IPS-15b (cell line): ENCODE results near the gene GNGT2.

ENCODE experiments used
- H3K27me3 ChIP-seq: one replicate; pipeline ENCODE4 v1.6.1; 2013; ENCODE audit warnings: low read length; ENCODE audit not compliant: control insufficient read depth, insufficient read depth
- H3K36me3 ChIP-seq: one replicate; pipeline ENCODE4 v1.6.1; 2013; ENCODE audit warnings: low read length; ENCODE audit not compliant: control insufficient read depth, insufficient read depth
- H3K4me1 ChIP-seq: one replicate; pipeline ENCODE4 v1.6.1; 2013; ENCODE audit warnings: mild to moderate bottlenecking, low read length; ENCODE audit not compliant: control insufficient read depth, insufficient read depth
- H3K4me3 ChIP-seq: one replicate; pipeline ENCODE4 v1.5.1; 2013; ENCODE audit warnings: low read depth, low read length
- H3K9ac ChIP-seq: one replicate; pipeline ENCODE4 v1.6.1; 2013; ENCODE audit warnings: low read depth, mild to moderate bottlenecking, low read length
- H3K9me3 ChIP-seq: one replicate; pipeline ENCODE4 v1.6.1; 2013; ENCODE audit warnings: mild to moderate bottlenecking, low read length; ENCODE audit not compliant: control insufficient read depth, insufficient read depth

The GNGT2 gene

DNA sequence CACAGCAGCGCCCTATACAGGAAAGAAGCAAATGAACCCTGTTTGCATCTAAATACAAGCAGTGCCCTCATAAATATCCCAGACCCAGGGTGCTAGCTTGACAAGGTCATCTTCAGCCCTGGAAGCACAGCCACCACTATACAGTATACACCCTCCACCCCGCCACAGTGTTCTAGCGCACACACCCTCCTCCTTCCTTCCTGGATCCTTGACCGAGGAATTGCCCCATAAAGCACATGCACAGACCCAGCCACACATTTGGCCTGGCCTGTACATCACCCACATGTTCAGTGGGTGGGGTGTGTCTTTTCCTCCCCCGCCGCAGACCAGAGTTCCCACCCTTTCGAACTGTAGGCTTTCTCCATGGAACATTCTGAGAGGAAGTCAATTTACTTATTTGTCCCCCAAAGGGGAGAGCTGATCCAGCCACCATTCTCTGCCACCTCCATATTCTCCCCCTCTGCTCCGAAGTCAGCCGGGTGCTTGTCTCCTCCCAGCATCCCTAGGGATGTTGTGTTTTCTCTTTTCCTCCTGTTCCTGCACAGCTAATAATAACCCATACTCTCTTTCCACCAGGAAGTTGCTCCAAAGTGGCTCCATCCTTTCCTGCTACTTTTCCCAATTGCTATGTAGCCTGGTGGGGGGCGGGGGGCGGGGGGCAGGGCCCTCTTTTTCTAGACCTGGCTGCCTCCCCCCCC is 6.7 kb upstream of the GNGT2 start:
- Histone ChIP-seq H3K9ac (no peak overlapping the region), H3K4me3 (no peak overlapping the region), H3K36me3 (no peaks in the 10 kb centered on the region), H3K4me1 (peaks cover 2% of the 10 kb centered on the region), H3K27me3 (peaks cover 5% of the 10 kb centered on the region), H3K9me3 (no peaks in the 10 kb centered on the region)

- no peak overlapping the region for H3K4me3 ChIP-seq
- no peaks in the 10 kb centered on the region for H3K9me3 ChIP-seq
- no peak overlapping the region for H3K9ac ChIP-seq
- H3K4me1 ChIP-seq = peaks cover 2% of the 10 kb centered on the region
- no peaks in the 10 kb centered on the region for H3K36me3 ChIP-seq
- peaks cover 5% of the 10 kb centered on the region for H3K27me3 ChIP-seq
These were observed 6.1 kb upstream of the GNGT2 start for GRCh38 chr17:49216482-49216881.

GRCh38 chr17:49214676-49215360 is 4.4 kb upstream of the GNGT2 start:
- Histone ChIP-seq H3K4me3 (no peak overlapping the region), H3K36me3 (no peaks in the 10 kb centered on the region), H3K9me3 (no peaks in the 10 kb centered on the region), H3K4me1 (peaks cover 9% of the 10 kb centered on the region), H3K27me3 (peaks cover 3% of the 10 kb centered on the region), H3K9ac (no peak overlapping the region)

- Histone ChIP-seq H3K9ac (no peak overlapping the region), H3K4me3 (no peak overlapping the region), H3K27me3 (peaks cover 3% of the 10 kb centered on the region), H3K4me1 (peaks cover 12% of the 10 kb centered on the region), H3K36me3 (no peaks in the 10 kb centered on the region), H3K9me3 (no peaks in the 10 kb centered on the region)
These were observed 3.5 kb upstream of the GNGT2 start for GRCh38 chr17:49213847-49214246.

GRCh38 chr17:49213399-49213798 is 3.0 kb upstream of the GNGT2 start:
- H3K9ac ChIP-seq = no peak overlapping the region
- no peak overlapping the region for H3K4me3 ChIP-seq
- no peaks in the 10 kb centered on the region for H3K9me3 ChIP-seq
- peaks cover 14% of the 10 kb centered on the region for H3K4me1 ChIP-seq
- H3K36me3 ChIP-seq = no peaks in the 10 kb centered on the region
- peaks cover 3% of the 10 kb centered on the region for H3K27me3 ChIP-seq

- no peaks in the 10 kb centered on the region for H3K36me3 ChIP-seq
- H3K4me1 ChIP-seq = peaks cover 12% of the 10 kb centered on the region
- H3K9ac ChIP-seq = no peak overlapping the region
- H3K9me3 ChIP-seq = no peaks in the 10 kb centered on the region
- H3K4me3 ChIP-seq = no peak overlapping the region
- H3K27me3 ChIP-seq = peaks cover 3% of the 10 kb centered on the region
These were observed 1.3 kb downstream of the GNGT2 start for GRCh38 chr17:49209061-49209571.

DNA sequence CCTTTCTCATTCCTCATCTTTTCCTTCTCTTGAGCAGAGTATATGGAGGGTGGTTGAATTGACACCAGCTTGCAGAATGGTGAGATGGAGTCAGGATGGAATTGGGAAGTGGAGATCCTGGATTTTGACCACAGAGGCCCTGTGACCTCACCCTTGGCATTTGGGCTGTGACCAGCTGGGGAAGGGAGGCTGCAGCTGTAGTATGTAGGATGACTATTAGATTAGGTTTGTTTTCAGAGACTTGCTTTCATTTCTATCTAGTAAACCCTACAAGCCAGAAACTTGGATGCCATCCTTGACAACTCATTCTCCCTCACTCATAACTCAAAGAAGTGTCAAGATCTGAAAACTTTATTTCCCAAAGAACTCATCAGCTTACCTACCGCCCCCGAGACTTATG is 5.9 kb downstream of the GNGT2 start:
- peaks cover 3% of the 10 kb centered on the region for H3K4me1 ChIP-seq
- H3K36me3 ChIP-seq = no peaks in the 10 kb centered on the region
- H3K4me3 ChIP-seq = no peak overlapping the region
- H3K9ac ChIP-seq = no peak overlapping the region
- no peaks in the 10 kb centered on the region for H3K9me3 ChIP-seq
- no peaks in the 10 kb centered on the region for H3K27me3 ChIP-seq

GRCh38 chr17:49203796-49204195 is 6.6 kb downstream of the GNGT2 start:
- H3K4me1 ChIP-seq = peaks cover 2% of the 10 kb centered on the region
- H3K9ac ChIP-seq = no peak overlapping the region

DNA sequence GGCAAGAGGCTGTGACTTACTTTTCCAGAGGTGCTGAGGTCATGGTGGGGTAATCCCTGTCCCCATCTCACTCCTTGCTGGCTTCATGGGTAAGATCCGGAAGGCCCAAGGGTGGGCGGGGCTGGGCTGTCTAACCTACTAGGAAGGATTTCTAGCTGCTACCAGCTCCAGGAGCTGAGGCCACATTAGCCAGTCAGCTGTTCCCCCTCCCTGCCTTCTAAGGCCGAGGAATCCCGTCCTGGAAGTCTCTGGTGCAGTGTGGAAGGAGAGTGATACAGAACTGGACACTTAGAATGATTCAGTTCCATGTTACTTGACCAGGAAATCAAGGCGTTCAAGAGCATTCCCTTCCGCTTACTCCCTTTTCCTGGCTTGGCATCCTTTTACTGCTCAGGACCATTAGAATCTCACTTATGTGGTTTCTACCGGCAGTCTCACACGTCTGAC is 8.9 kb downstream of the GNGT2 start:
- H3K27me3 ChIP-seq = no peaks in the 10 kb centered on the region
- peaks cover 2% of the 10 kb centered on the region for H3K4me1 ChIP-seq
- H3K36me3 ChIP-seq = no peaks in the 10 kb centered on the region
- no peaks in the 10 kb centered on the region for H3K9me3 ChIP-seq
- H3K9ac ChIP-seq = no peak overlapping the region
- H3K4me3 ChIP-seq = no peak overlapping the region

More at GRCh38 chr17:49203796-49204195, 6.6 kb downstream of the GNGT2 start:
- Histone ChIP-seq H3K9me3 (no peaks in the 10 kb centered on the region), H3K27me3 (no peaks in the 10 kb centered on the region), H3K36me3 (no peaks in the 10 kb centered on the region), H3K4me3 (no peak overlapping the region)

- H3K27me3 ChIP-seq = no peaks in the 10 kb centered on the region
- H3K9ac ChIP-seq = no peak overlapping the region
- H3K9me3 ChIP-seq = no peaks in the 10 kb centered on the region
- H3K4me3 ChIP-seq = no peak overlapping the region
- peaks cover 2% of the 10 kb centered on the region for H3K4me1 ChIP-seq
- no peaks in the 10 kb centered on the region for H3K36me3 ChIP-seq
These were observed 9.8 kb downstream of the GNGT2 start for GRCh38 chr17:49200423-49201083.

GRCh38 chr17:49198211-49198610 is 12.2 kb downstream of the GNGT2 start:
- peaks cover 2% of the 10 kb centered on the region for H3K4me1 ChIP-seq
- H3K27me3 ChIP-seq = no peaks in the 10 kb centered on the region
- no peaks in the 10 kb centered on the region for H3K36me3 ChIP-seq
- no peak overlapping the region for H3K4me3 ChIP-seq
- H3K9me3 ChIP-seq = no peaks in the 10 kb centered on the region
- no peak overlapping the region for H3K9ac ChIP-seq
